Measurements from ENCODE around the gene VAC14. TPM values are rescaled to one million over a fixed set of nuclear protein-coding genes. Genes with fewer than 3 reads are reported as not detected.
A peak's percentile ranks its signal among the peaks of the same experiment; 100 is the strongest.

The VAC14 gene
- total RNA-seq, 2 experiments from 2014 or later: 23.0 to 23.6 TPM

DNA sequence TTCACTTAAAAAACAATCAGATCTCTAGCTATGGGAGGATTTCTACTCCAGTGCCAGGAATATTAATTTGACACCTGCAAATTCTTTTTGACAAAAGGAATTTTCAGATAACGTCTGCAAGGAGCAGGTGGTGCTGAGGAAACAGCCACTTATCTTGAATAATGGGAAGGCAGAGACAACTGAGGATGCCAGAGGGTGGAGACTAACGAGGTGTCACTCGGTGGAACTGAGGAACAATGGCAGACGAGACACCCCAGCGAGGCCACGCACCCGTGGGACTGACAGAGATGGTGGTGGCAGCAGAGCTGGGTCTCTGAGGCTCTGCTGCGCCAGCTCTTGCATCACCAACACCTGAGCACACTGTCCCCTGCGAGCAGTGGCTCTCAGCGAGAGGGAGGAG is 42.2 kb downstream of the VAC14 start:
- no peak overlapping the region for H3K4me3 Mint-ChIP-seq

DNA sequence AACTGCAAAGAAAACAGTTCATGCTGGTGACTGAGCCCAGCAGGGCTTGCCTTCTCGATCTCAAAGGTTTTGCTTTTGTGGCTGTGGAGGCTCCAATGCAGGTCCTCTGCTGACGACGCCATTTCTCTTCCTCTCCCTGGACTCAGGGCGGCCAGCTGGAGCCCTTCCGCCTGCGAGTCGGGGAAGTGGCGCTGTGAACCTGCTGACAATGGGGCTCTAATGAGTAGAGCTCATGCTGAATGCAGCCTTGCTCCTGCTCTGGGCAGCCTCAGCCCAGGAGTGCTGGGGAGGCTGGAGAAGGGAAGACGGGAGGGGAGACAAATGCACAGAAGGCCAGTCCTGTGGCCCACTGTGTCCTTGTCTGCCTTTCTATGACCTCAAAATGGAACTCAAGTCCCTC is 43.8 kb downstream of the VAC14 start:
- ATAC-seq (ENCODE audit: poor library complexity) (no peak), DNase-seq (no peak)
- H3K27me3 ChIP-seq (ENCODE audit: control insufficient read depth in 1 of 2, insufficient read depth in 2 of 2, low read length in 2 of 2): no peaks in the 10 kb centered on the region
- Mint-ChIP-seq H3K27me3 (no peaks in the 10 kb centered on the region), H3K27ac (no peak overlapping the region), H3K9me3 (no peaks in the 10 kb centered on the region), H3K4me1 (ENCODE audit: low read depth) (no peaks in the 10 kb centered on the region), H3K36me3 (ENCODE audit: low read depth) (peaks cover 66% of the 10 kb centered on the region), H3K4me3 (no peak overlapping the region)
- H3K4me1 ChIP-seq (ENCODE audit: insufficient read depth, low read length): no peaks in the 10 kb centered on the region
- H3K27ac ChIP-seq (ENCODE audit: low read depth in 1 of 2, low read length in 2 of 2): no peak overlapping the region
- intact Hi-C loops (cut with DNase I, micrococcal nuclease): no loop called here
- H3K4me3 ChIP-seq (ENCODE audit: low read length): no peak overlapping the region
- ChIA-PET CTCF (no interaction called here), POLR2A (no interaction called here)
- TF ChIP-seq, protein P1, sequence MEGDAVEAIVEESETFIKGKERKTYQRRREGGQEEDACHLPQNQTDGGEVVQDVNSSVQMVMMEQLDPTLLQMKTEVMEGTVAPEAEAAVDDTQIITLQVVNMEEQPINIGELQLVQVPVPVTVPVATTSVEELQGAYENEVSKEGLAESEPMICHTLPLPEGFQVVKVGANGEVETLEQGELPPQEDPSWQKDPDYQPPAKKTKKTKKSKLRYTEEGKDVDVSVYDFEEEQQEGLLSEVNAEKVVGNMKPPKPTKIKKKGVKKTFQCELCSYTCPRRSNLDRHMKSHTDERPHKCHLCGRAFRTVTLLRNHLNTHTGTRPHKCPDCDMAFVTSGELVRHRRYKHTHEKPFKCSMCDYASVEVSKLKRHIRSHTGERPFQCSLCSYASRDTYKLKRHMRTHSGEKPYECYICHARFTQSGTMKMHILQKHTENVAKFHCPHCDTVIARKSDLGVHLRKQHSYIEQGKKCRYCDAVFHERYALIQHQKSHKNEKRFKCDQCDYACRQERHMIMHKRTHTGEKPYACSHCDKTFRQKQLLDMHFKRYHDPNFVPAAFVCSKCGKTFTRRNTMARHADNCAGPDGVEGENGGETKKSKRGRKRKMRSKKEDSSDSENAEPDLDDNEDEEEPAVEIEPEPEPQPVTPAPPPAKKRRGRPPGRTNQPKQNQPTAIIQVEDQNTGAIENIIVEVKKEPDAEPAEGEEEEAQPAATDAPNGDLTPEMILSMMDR (IDR thresholded peaks at IDR 0.05): no peak
- peaks cover 52% of the 10 kb centered on the region for H3K36me3 ChIP-seq (ENCODE audit: insufficient read depth, low read length)
- no peaks in the 10 kb centered on the region for H3K9me3 ChIP-seq (ENCODE audit: control insufficient read depth in 1 of 2, insufficient read depth in 1 of 2, low read length in 2 of 2)

More for the DNA sequence above, 42.2 kb downstream of the VAC14 start:
- no peaks in the 10 kb centered on the region for H3K9me3 ChIP-seq (ENCODE audit: control insufficient read depth in 1 of 2, insufficient read depth in 1 of 2, low read length in 2 of 2)
- peaks cover 64% of the 10 kb centered on the region for H3K36me3 Mint-ChIP-seq (ENCODE audit: low read depth)
- H3K27me3 Mint-ChIP-seq: no peaks in the 10 kb centered on the region
- H3K9me3 Mint-ChIP-seq: no peaks in the 10 kb centered on the region
- no peak overlapping the region for H3K27ac Mint-ChIP-seq
- peaks cover 60% of the 10 kb centered on the region for H3K36me3 ChIP-seq (ENCODE audit: insufficient read depth, low read length)
- H3K27ac ChIP-seq (ENCODE audit: low read depth in 1 of 2, low read length in 2 of 2): no peak overlapping the region
- TF ChIP-seq, protein P1 (IDR thresholded peaks at IDR 0.05): no peak
- no peak overlapping the region for H3K4me3 ChIP-seq (ENCODE audit: low read length)
- H3K4me1 ChIP-seq (ENCODE audit: insufficient read depth, low read length): no peaks in the 10 kb centered on the region
- H3K27me3 ChIP-seq (ENCODE audit: control insufficient read depth in 1 of 2, insufficient read depth in 2 of 2, low read length in 2 of 2): no peaks in the 10 kb centered on the region
- ATAC-seq (ENCODE audit: poor library complexity) (no peak), DNase-seq (no peak)
- intact Hi-C loops (cut with DNase I, micrococcal nuclease): no loop called here
- no peaks in the 10 kb centered on the region for H3K4me1 Mint-ChIP-seq (ENCODE audit: low read depth)
- ChIA-PET POLR2A (no interaction called here), CTCF (no interaction called here)

DNA sequence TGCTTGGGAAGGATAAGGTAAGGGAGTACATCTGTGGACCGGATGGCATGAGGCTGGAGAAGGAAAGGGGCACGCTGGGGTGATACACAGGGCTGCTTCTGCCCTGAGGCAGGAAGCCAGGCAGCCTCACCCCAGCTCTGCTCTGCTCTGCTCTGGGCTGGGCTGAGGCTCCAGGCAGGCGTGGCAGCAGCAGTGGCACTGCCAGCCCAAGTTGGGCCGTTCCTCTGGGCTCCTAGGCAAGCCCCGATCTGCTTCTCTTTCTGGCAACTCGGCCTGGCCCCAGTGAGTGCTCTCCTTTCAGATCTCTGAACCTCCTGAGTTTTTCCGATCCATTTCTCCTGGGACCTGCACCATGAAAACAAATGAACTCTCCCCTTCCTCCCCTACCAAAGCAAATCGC is 44.9 kb downstream of the VAC14 start:
- intact Hi-C loops (cut with DNase I, micrococcal nuclease): no loop called here
- TF ChIP-seq, protein P1 (IDR thresholded peaks at IDR 0.05): no peak
- Mint-ChIP-seq H3K4me3 (no peak overlapping the region), H3K9me3 (no peaks in the 10 kb centered on the region), H3K27me3 (no peaks in the 10 kb centered on the region), H3K4me1 (ENCODE audit: low read depth) (peaks cover 11% of the 10 kb centered on the region), H3K36me3 (ENCODE audit: low read depth) (peaks cover 58% of the 10 kb centered on the region), H3K27ac (no peak overlapping the region)
- POLR2A ChIA-PET: no interaction called here
- CTCF ChIA-PET: interaction anchor here (0.8 kb wide), 1 partner anchor 15 kb away, joined by 3 read pairs; no protein-coding TSS in a partner anchor
- DNase-seq (no peak), ATAC-seq (ENCODE audit: poor library complexity) (peak; percentile 48)
- Histone ChIP-seq H3K27ac (ENCODE audit: low read depth in 1 of 2, low read length in 2 of 2) (no peak overlapping the region), H3K36me3 (ENCODE audit: insufficient read depth, low read length) (peaks cover 43% of the 10 kb centered on the region), H3K27me3 (ENCODE audit: control insufficient read depth in 1 of 2, insufficient read depth in 2 of 2, low read length in 2 of 2) (no peaks in the 10 kb centered on the region), H3K9me3 (ENCODE audit: control insufficient read depth in 1 of 2, insufficient read depth in 1 of 2, low read length in 2 of 2) (no peaks in the 10 kb centered on the region), H3K4me3 (ENCODE audit: low read length) (no peak overlapping the region), H3K4me1 (ENCODE audit: insufficient read depth, low read length) (no peaks in the 10 kb centered on the region)

Measured in CD4-positive, alpha-beta T cell (primary cell).